ENCODE results near the gene MROH2B.

MROH2B gene

DNA sequence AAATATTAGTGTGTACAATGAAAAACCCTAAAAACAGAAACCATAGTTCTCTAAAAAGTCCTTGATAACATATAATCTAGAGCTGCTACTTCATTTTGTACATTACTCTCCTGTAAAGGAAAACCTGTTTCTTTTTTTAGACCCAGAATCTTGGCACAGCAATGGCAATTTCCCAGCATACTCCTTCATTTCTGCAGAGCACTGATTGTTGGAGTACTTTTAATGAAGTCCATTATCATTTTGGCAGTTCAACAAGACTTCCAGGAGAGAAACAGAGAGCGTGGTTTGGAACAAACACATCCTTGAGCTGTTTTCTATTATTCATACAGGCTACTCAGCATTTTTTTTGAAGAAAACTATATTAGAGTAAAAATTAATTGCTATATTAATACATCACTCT is 22.7 kb upstream of the MROH2B start:
- no peak for DNase-seq (ENCODE audit: low read depth in 1 of 2, low spot score in 1 of 2)
- H3K27me3 ChIP-seq (ENCODE audit: insufficient read depth, poor library complexity, severe bottlenecking): peaks cover 2% of the 10 kb centered on the region
- H3K4me3 ChIP-seq (replicated peaks; ENCODE audit: insufficient read depth, low read length): no peak overlapping the region
- no peak for TF ChIP-seq SPI1 (IDR thresholded peaks at IDR 0.05; ENCODE audit: borderline replicate concordance, low read depth)
- TF ChIP-seq GABPA (IDR thresholded peaks at IDR 0.05; ENCODE audit: low read depth): no peak
- TF ChIP-seq, protein P1, sequence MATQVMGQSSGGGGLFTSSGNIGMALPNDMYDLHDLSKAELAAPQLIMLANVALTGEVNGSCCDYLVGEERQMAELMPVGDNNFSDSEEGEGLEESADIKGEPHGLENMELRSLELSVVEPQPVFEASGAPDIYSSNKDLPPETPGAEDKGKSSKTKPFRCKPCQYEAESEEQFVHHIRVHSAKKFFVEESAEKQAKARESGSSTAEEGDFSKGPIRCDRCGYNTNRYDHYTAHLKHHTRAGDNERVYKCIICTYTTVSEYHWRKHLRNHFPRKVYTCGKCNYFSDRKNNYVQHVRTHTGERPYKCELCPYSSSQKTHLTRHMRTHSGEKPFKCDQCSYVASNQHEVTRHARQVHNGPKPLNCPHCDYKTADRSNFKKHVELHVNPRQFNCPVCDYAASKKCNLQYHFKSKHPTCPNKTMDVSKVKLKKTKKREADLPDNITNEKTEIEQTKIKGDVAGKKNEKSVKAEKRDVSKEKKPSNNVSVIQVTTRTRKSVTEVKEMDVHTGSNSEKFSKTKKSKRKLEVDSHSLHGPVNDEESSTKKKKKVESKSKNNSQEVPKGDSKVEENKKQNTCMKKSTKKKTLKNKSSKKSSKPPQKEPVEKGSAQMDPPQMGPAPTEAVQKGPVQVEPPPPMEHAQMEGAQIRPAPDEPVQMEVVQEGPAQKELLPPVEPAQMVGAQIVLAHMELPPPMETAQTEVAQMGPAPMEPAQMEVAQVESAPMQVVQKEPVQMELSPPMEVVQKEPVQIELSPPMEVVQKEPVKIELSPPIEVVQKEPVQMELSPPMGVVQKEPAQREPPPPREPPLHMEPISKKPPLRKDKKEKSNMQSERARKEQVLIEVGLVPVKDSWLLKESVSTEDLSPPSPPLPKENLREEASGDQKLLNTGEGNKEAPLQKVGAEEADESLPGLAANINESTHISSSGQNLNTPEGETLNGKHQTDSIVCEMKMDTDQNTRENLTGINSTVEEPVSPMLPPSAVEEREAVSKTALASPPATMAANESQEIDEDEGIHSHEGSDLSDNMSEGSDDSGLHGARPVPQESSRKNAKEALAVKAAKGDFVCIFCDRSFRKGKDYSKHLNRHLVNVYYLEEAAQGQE (IDR thresholded peaks at IDR 0.05; ENCODE audit: insufficient replicate concordance, low read depth): no peak
- TF ChIP-seq POLR2AphosphoS5 (IDR thresholded peaks at IDR 0.05; ENCODE audit: low read depth): no peak
- TF ChIP-seq, protein P2, sequence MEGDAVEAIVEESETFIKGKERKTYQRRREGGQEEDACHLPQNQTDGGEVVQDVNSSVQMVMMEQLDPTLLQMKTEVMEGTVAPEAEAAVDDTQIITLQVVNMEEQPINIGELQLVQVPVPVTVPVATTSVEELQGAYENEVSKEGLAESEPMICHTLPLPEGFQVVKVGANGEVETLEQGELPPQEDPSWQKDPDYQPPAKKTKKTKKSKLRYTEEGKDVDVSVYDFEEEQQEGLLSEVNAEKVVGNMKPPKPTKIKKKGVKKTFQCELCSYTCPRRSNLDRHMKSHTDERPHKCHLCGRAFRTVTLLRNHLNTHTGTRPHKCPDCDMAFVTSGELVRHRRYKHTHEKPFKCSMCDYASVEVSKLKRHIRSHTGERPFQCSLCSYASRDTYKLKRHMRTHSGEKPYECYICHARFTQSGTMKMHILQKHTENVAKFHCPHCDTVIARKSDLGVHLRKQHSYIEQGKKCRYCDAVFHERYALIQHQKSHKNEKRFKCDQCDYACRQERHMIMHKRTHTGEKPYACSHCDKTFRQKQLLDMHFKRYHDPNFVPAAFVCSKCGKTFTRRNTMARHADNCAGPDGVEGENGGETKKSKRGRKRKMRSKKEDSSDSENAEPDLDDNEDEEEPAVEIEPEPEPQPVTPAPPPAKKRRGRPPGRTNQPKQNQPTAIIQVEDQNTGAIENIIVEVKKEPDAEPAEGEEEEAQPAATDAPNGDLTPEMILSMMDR (IDR thresholded peaks at IDR 0.05; ENCODE audit: insufficient read depth, low read length): no peak
- H3K27ac ChIP-seq (replicated peaks): no peak overlapping the region

DNA sequence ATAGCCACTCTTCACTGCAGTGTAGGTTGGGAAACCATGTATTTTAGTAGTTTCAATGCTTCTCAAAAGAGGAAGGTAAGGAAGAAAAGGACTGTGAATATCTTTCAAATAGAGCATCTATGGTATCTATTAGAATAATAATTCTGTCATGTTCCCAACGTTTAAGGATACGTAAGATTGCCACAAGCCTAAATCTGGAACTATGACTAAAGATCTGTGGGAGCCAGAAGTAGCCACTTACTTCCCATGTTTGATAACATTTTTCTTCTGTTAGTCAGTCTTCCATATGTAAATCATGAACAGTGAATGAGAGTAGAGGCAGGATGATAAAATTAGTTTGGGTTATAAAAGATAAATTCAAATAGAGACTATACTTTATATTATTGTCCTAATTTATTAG is 16.3 kb upstream of the MROH2B start:
- H3K27ac ChIP-seq (replicated peaks): no peak overlapping the region
- DNase-seq (ENCODE audit: low read depth in 1 of 2, low spot score in 1 of 2): no peak
- TF ChIP-seq, protein P2 (IDR thresholded peaks at IDR 0.05; ENCODE audit: insufficient read depth, low read length): no peak
- TF ChIP-seq, protein P1 (IDR thresholded peaks at IDR 0.05; ENCODE audit: insufficient replicate concordance, low read depth): no peak
- TF ChIP-seq GABPA (IDR thresholded peaks at IDR 0.05; ENCODE audit: low read depth) (no peak), POLR2AphosphoS5 (IDR thresholded peaks at IDR 0.05; ENCODE audit: low read depth) (no peak), SPI1 (IDR thresholded peaks at IDR 0.05; ENCODE audit: borderline replicate concordance, low read depth) (no peak)
- H3K4me3 ChIP-seq (replicated peaks; ENCODE audit: insufficient read depth, low read length): no peak overlapping the region
- H3K27me3 ChIP-seq (ENCODE audit: insufficient read depth, poor library complexity, severe bottlenecking): peaks cover 2% of the 10 kb centered on the region

DNA sequence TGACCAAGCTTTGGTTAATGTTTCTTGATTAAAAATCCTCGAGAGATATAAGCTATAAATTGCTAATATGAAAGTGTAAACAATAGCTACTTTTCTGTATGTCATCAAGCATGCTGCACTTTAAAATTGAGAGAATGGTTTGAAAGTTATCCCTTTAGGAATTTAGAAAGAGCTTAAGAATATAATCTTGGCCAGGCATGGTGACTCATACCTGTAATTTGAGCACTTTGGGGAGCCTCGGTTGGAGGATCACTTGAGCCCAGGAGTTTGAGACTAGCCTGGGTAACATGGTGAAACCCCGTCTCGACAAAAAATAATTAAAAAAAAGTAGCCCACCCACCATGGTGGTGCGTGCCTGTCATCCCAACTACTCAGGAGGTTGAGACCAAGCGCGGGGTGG is 12.2 kb upstream of the MROH2B start:
- H3K27me3 ChIP-seq (ENCODE audit: insufficient read depth, poor library complexity, severe bottlenecking): no peaks in the 10 kb centered on the region
- no peak for TF ChIP-seq POLR2AphosphoS5 (IDR thresholded peaks at IDR 0.05; ENCODE audit: low read depth)
- TF ChIP-seq SPI1 (IDR thresholded peaks at IDR 0.05; ENCODE audit: borderline replicate concordance, low read depth): no peak
- TF ChIP-seq GABPA (IDR thresholded peaks at IDR 0.05; ENCODE audit: low read depth): no peak
- TF ChIP-seq, protein P2 (IDR thresholded peaks at IDR 0.05; ENCODE audit: insufficient read depth, low read length): no peak
- TF ChIP-seq, protein P1 (IDR thresholded peaks at IDR 0.05; ENCODE audit: insufficient replicate concordance, low read depth): no peak
- DNase-seq (ENCODE audit: low read depth in 1 of 2, low spot score in 1 of 2): no peak
- H3K27ac ChIP-seq (replicated peaks): no peak overlapping the region
- H3K4me3 ChIP-seq (replicated peaks; ENCODE audit: insufficient read depth, low read length): no peak overlapping the region
